ENCODE data around the gene HOXC12.

GRCh38 chr12:53993162-53994008 is 38.7 kb downstream of the HOXC12 start:
- TF ChIP-seq CTCF (IDR thresholded peaks at IDR 0.05; ENCODE audit: low read length) (no peak), EZH2 (optimal IDR thresholded peaks at IDR 0.05; ENCODE audit: low read depth, low read length) (no peak), EZH2phosphoT487 (IDR thresholded peaks at IDR 0.05; ENCODE audit: low read length) (no peak)

Data from MM.1S (cell line).